GM12873 (cell line): Measurements from ENCODE around the gene ZMIZ1.

ENCODE experiments used
- TF ChIP-seq, protein P1 (sequence below): IDR thresholded peaks from 2 replicates; pipeline ENCODE4 v1.5.1; 2012; ENCODE audit warnings: low read depth, mild to moderate bottlenecking, moderate library complexity, low read length, control low read depth; ENCODE audit not compliant: insufficient read depth; ENCODE audit errors: missing control alignments

Gene ZMIZ1

DNA sequence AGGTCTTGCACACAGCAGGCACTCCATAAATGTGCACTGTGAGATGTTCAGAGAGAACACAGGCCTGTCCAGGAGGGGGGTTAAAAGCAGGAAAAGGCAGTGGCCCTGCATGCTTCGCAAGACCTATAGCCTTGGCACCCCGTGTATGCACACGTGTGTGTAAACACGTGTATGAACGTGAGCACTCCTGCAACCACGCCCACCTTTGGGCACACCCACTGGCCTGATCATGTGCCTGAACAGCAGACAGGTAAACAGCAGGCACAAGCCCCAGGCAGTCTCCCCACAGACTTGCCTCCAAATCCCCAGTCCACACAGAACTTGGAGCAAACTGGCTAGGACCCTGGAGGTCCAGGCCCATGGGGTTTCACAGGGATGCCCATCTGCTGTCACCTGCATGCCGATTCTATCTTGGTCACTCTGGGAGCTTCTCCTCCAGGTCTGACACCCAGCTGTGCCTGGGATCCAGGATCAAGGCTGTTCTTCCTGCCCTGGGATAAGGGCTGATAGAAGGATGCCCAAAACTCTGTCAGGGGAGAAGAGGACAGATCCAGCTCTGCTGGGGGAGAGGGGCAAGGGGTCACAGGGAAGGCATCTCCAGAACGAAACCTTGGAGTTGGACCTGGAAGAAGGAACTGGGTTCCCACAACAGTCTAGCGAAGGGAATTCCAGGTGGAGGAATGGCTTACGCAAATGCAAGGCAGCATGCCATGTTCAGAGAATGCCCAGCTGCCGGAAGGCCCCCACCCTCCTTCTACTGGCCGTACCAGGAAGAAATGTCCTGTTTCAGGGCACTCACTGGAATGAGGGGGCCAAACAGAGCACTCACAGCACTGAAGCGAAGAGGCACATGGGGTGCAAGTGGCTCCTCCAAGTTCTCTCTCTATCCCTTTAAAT is 14.3 kb upstream of the ZMIZ1 start:
- TF ChIP-seq, protein P1, sequence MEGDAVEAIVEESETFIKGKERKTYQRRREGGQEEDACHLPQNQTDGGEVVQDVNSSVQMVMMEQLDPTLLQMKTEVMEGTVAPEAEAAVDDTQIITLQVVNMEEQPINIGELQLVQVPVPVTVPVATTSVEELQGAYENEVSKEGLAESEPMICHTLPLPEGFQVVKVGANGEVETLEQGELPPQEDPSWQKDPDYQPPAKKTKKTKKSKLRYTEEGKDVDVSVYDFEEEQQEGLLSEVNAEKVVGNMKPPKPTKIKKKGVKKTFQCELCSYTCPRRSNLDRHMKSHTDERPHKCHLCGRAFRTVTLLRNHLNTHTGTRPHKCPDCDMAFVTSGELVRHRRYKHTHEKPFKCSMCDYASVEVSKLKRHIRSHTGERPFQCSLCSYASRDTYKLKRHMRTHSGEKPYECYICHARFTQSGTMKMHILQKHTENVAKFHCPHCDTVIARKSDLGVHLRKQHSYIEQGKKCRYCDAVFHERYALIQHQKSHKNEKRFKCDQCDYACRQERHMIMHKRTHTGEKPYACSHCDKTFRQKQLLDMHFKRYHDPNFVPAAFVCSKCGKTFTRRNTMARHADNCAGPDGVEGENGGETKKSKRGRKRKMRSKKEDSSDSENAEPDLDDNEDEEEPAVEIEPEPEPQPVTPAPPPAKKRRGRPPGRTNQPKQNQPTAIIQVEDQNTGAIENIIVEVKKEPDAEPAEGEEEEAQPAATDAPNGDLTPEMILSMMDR = no peak

DNA sequence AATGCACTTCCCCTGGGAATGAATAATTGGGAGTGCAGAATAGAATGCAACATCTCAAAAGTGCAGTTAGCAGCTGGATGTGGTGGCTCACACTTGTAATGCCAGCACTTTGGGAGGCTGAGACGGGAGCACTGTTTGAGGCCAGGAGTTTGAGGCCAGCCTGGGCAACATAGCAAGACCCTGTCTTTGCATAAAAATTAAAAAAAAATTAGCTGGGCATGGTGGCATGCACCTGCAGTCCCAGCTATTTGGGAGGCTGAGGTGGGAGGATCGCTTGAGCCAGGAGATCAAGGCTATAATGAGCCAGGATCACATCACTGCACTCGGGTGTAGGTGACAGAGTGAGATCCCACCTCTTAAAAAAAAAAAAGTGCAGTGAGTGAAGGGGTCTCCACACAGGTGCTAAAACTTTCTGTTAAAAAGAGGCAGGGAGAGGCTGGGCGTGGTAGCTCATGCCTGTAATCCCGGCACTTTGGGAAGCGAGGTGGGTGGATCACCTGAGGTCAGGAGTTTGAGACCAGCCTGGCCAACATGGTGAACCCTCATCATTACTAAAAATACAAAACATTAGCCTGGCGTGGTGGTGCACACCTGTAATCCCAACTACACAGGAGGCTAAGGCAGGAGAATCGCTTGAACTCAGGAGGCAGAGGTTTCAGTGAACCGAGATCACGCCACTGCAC is 13.5 kb upstream of the ZMIZ1 start:
- TF ChIP-seq, protein P1 = no peak

DNA sequence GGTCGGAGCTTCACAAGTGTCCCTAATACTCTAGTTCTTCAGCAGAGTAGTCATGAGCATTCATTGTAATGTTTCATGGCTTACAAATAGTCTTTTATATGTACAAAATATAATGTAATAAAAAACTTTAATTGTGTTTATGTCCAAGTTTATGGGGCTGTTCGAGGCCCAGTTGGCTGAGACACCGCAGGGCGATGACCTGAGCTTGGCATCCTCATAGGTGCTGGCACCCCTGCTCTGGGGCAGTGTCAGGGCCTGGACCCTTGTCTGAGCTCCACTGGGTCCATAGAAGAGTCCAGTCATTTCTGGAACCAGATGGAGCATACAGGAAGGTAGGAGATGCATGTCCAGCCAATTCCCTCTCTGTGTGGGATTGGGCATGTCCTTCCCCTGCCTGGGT is 12.9 kb upstream of the ZMIZ1 start:
- TF ChIP-seq, protein P1 = no peak

DNA sequence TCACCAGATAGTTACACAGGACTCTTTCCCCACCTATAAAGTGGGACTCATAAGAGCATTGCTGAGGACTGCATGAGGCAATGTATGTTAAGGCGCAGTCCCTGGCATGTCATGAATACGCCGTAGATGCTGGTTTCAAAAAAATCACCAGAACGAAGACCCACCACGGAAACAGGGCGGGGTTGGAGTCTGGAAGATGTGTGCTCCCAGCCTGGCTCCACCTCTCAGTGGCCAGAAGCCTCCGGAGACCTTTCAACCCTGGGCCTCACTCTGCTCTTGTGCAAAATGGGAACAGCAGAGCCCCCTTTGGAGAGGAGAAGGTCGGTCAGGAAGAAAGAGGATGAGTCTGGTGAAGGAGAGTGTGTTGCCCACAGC is 12.4 kb upstream of the ZMIZ1 start:
- TF ChIP-seq, protein P1 = no peak

DNA sequence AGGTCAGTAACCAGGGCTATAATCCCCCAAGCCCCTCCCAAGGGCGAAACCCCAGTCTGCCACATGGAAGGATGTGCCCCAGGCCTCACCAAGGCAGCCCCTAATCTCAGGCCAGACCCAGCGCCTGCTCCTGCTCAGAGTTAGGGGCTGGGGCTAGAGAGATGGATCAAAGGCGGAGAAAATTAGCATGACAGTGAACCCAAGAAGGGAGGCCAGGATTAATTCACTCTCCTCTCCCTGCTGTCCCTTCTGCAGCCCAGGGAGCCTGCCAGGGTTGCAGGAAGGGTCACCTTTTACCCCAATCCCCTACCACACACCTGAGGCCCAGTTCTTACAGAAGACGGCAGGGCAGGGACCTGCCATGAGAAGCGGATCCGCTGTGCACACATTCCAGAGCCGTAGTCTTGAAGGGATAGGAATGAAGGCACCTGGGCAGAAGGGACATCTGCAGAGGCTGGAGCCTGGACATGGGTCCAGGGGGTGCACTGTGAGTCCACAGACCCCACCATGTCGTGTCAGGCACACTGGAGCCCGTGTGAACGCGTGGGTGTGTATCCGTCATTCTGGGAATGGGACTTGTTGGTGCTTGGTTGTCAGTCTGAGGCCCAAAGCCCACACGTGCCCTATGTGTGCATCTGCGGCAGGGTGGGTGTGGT is 11.9 kb upstream of the ZMIZ1 start:
- TF ChIP-seq, protein P1 = no peak

DNA sequence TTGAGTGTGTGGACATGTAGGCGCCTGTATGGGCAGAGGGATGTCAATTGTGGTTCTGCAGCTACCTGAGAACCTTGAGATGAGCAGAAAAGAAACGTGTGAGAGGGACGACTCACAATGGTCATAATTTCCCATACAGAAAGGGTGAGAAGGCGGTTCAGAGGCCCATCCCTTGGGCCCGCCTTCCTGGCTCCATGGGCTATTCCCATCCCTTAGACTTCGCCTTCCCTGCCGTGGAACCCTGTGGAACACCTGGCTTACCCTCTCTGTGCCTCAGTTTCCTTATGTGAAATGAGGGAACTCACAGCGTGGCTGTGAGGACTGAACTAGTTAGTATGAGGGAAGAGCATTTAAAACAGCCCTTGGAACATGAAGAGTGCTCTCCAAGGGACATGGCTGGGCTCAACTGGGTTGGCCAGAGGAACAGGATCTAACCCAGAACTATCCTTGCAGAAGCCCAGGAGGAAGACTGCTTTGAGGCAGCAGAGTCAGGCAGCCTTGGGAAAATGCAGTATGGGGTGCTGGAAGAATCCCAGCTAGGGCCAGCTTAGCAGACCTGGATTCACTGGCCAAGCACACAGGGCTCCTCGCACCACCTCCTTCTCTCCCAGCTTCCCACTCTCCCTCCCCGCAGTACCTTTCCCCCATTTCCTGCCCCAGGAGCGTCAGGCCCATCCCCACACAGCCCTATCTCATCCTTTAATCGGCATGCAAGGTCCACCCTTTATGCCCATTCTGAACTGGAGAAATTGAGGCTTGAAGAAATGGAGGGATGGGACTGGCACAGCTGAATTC is 11.1 kb upstream of the ZMIZ1 start:
- TF ChIP-seq, protein P1 = no peak
